ENCODE measurements around the gene TRIM31. TPM values are rescaled to one million over a fixed set of nuclear protein-coding genes. Genes with fewer than 3 reads are reported as not detected.
A peak's percentile ranks its signal among the peaks of the same experiment; 100 is the strongest.

The TRIM31 gene
- polyA plus RNA-seq, 1 donor from 2014 or later: not detected

DNA sequence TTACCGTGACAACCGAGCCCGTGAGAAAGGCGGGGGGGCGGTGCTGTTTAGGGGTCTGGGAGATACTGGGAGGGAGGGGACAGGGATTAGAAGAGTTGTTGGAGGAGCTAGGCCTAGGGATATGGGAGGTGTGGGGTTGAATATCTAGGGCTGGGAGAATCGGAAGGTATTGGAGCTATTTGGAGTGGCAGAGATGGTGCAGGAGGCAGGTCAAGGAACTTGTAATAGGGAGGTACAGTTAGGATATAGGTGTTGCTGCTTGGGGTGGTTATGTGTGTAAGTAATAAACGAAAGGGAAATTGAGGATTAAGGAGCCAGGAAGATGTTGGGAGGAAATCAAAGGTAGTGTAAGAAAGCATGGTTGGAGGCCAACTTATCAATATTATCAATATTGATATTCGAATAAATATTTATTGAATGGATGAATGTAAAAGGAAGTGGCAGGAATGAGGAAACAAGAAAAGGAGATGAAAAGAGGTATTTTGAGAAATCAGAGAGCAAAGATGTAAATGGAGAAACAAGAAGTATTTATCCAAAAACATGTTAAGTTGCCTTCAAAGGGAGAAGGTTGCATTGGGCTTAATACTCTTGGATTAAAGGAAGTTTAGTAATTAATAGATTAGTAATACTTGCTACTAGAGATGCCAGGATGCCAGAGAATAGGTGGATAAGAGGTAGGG lies 45.3 kb downstream of the TRIM31 start:
- Histone ChIP-seq H3K4me3 (ENCODE audit: low read length) (peak overlapping the region; percentile 76), H3K27ac (ENCODE audit: low read length) (peak overlapping the region; percentile 98), H2AFZ (ENCODE audit: low read depth, low read length) (peak overlapping the region; percentile 65), H3K4me2 (ENCODE audit: low read length) (peak overlapping the region; percentile 81), H3K27me3 (ENCODE audit: insufficient read depth, low read depth, low read length) (peaks cover 21% of the 10 kb centered on the region), H3K9me3 (ENCODE audit: low read length) (no peaks in the 10 kb centered on the region), H3K79me2 (replicated peaks; ENCODE audit: insufficient read depth, low read length) (peaks cover 28% of the 10 kb centered on the region), H3K36me3 (ENCODE audit: insufficient read depth, low read length) (no peaks in the 10 kb centered on the region), H3F3A (ENCODE audit: insufficient read depth, low read length, poor library complexity, severe bottlenecking) (peaks cover 7% of the 10 kb centered on the region), H3K9me2 (ENCODE audit: insufficient read depth, low read length) (no peaks in the 10 kb centered on the region), H4K20me1 (ENCODE audit: insufficient read depth) (no peaks in the 10 kb centered on the region), H3K9ac (ENCODE audit: low read length) (peak overlapping the region; percentile 93)
- no peak for TF ChIP-seq MXI1 (conservative IDR thresholded peaks at IDR 0.05; ENCODE audit: poor library complexity, severe bottlenecking)
- peak; percentile 2 for TF ChIP-seq POLR2AphosphoS5 (IDR thresholded peaks at IDR 0.05)

- Histone ChIP-seq H3F3A (ENCODE audit: insufficient read depth, low read length, poor library complexity, severe bottlenecking) (peaks cover 7% of the 10 kb centered on the region), H3K9me2 (ENCODE audit: insufficient read depth, low read length) (no peaks in the 10 kb centered on the region), H3K4me2 (ENCODE audit: low read length) (peak within 1 kb of the TSS; percentile 81), H4K20me1 (ENCODE audit: insufficient read depth) (no peaks in the 10 kb centered on the region), H3K9ac (ENCODE audit: low read length) (peak within 1 kb of the TSS; percentile 93), H3K9me3 (ENCODE audit: low read length) (no peaks in the 10 kb centered on the region), H3K79me2 (replicated peaks; ENCODE audit: insufficient read depth, low read length) (peaks cover 29% of the 10 kb centered on the region), H3K4me3 (ENCODE audit: low read length) (peak within 1 kb of the TSS; percentile 76), H3K27ac (ENCODE audit: low read length) (peak within 1 kb of the TSS; percentile 98), H3K36me3 (ENCODE audit: insufficient read depth, low read length) (no peaks in the 10 kb centered on the region), H2AFZ (ENCODE audit: low read depth, low read length) (peak within 1 kb of the TSS; percentile 65), H3K27me3 (ENCODE audit: insufficient read depth, low read depth, low read length) (peaks cover 13% of the 10 kb centered on the region)
- TF ChIP-seq POLR2AphosphoS5 (IDR thresholded peaks at IDR 0.05) (peak; percentile 72), EZH2 (IDR thresholded peaks at IDR 0.05; ENCODE audit: borderline replicate concordance, insufficient read depth, low read length, poor library complexity, severe bottlenecking) (no peak), EP300 (conservative IDR thresholded peaks at IDR 0.05; ENCODE audit: poor library complexity, severe bottlenecking) (peak; percentile 77), MXI1 (conservative IDR thresholded peaks at IDR 0.05; ENCODE audit: poor library complexity, severe bottlenecking) (peak; percentile 83), RAD21 (conservative IDR thresholded peaks at IDR 0.05) (peak; percentile 17), TAF1 (IDR thresholded peaks at IDR 0.05; ENCODE audit: low read depth) (peak; percentile 40), SMC3 (conservative IDR thresholded peaks at IDR 0.05; ENCODE audit: poor library complexity) (no peak)
- TF ChIP-seq, protein P1, sequence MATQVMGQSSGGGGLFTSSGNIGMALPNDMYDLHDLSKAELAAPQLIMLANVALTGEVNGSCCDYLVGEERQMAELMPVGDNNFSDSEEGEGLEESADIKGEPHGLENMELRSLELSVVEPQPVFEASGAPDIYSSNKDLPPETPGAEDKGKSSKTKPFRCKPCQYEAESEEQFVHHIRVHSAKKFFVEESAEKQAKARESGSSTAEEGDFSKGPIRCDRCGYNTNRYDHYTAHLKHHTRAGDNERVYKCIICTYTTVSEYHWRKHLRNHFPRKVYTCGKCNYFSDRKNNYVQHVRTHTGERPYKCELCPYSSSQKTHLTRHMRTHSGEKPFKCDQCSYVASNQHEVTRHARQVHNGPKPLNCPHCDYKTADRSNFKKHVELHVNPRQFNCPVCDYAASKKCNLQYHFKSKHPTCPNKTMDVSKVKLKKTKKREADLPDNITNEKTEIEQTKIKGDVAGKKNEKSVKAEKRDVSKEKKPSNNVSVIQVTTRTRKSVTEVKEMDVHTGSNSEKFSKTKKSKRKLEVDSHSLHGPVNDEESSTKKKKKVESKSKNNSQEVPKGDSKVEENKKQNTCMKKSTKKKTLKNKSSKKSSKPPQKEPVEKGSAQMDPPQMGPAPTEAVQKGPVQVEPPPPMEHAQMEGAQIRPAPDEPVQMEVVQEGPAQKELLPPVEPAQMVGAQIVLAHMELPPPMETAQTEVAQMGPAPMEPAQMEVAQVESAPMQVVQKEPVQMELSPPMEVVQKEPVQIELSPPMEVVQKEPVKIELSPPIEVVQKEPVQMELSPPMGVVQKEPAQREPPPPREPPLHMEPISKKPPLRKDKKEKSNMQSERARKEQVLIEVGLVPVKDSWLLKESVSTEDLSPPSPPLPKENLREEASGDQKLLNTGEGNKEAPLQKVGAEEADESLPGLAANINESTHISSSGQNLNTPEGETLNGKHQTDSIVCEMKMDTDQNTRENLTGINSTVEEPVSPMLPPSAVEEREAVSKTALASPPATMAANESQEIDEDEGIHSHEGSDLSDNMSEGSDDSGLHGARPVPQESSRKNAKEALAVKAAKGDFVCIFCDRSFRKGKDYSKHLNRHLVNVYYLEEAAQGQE (IDR thresholded peaks at IDR 0.05; ENCODE audit: borderline replicate concordance): peak; percentile 9
- TF ChIP-seq, protein P2, sequence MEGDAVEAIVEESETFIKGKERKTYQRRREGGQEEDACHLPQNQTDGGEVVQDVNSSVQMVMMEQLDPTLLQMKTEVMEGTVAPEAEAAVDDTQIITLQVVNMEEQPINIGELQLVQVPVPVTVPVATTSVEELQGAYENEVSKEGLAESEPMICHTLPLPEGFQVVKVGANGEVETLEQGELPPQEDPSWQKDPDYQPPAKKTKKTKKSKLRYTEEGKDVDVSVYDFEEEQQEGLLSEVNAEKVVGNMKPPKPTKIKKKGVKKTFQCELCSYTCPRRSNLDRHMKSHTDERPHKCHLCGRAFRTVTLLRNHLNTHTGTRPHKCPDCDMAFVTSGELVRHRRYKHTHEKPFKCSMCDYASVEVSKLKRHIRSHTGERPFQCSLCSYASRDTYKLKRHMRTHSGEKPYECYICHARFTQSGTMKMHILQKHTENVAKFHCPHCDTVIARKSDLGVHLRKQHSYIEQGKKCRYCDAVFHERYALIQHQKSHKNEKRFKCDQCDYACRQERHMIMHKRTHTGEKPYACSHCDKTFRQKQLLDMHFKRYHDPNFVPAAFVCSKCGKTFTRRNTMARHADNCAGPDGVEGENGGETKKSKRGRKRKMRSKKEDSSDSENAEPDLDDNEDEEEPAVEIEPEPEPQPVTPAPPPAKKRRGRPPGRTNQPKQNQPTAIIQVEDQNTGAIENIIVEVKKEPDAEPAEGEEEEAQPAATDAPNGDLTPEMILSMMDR (IDR thresholded peaks at IDR 0.05; ENCODE audit: poor library complexity, severe bottlenecking): no peak
Measured at GRCh38 chr6:30066577-30067459, 46.1 kb downstream of the TRIM31 start, which contains the start of gene PPP1R11. TSS of gene PPP1R11 (plus strand) at chr6:30067198. CDS start at chr6:30067411, 213 bp downstream.

All from neural cell (in vitro differentiated cells).